HepG2 (cell line): ENCODE measurements around the gene RPA1. TPM values are rescaled to one million over a fixed set of nuclear protein-coding genes. Genes with fewer than 3 reads are reported as not detected.

ENCODE experiments used
- CCAR2 ChIP-seq: fragments of 200-400 bp; formaldehyde crosslinking; optimal IDR thresholded peaks from 2 replicates; pipeline ENCODE3; 2018; ENCODE audit warnings: low read depth, mild to moderate bottlenecking, low read length, moderate library complexity
- DR1 ChIP-seq: sonication (generic); formaldehyde crosslinking; IDR thresholded peaks from 2 replicates; pipeline ENCODE4 v1.8.0; 2021; ENCODE audit warnings: mild to moderate bottlenecking, missing genetic modification reagents, inconsistent platforms
- HHEX ChIP-seq: IDR thresholded peaks from 2 replicates; pipeline ENCODE4 v1.6.1; 2016; ENCODE audit warnings: control low read depth
- HMGA1 ChIP-seq: sonication (generic); formaldehyde crosslinking; conservative IDR thresholded peaks from 2 replicates; pipeline ENCODE4 v1.4.0; 2020; ENCODE audit warnings: missing genetic modification reagents
- MBD4 ChIP-seq: IDR thresholded peaks from 2 replicates; pipeline ENCODE4 v1.6.1; 2012; ENCODE audit warnings: low read length, inconsistent platforms, borderline replicate concordance
- MED13 ChIP-seq: sonication (generic); formaldehyde crosslinking; IDR thresholded peaks from 2 replicates; pipeline ENCODE4 v1.5.0; 2020; ENCODE audit warnings: missing genetic modification reagents
- MIER2 ChIP-seq: IDR thresholded peaks from 2 replicates; pipeline ENCODE4 v1.6.1; 2016; ENCODE audit warnings: missing biosample characterization, missing genetic modification reagents
- MXI1 ChIP-seq: IDR thresholded peaks from 3 replicates; pipeline ENCODE4 v1.6.1; 2012; ENCODE audit warnings: low read depth, low read length, inconsistent platforms, borderline replicate concordance
- NR1H2 ChIP-seq: sonication (generic); formaldehyde crosslinking; IDR thresholded peaks from 2 replicates; pipeline ENCODE4 v1.8.1; 2022; ENCODE audit warnings: low read depth, missing genetic modification reagents, borderline replicate concordance
- ONECUT2 ChIP-seq: sonication (generic); formaldehyde crosslinking; IDR thresholded peaks from 2 replicates; pipeline ENCODE4 v1.4.0; 2020; ENCODE audit warnings: missing genetic modification reagents
- RAD21 ChIP-seq: fragments of 450-650 bp; formaldehyde crosslinking; IDR thresholded peaks from 2 replicates; pipeline ENCODE4 v1.5.0; 2020; ENCODE audit warnings: mild to moderate bottlenecking
- SETDB1 ChIP-seq: sonication (generic); formaldehyde crosslinking; IDR thresholded peaks from 2 replicates; pipeline ENCODE4 v1.5.1; 2020; ENCODE audit warnings: missing genetic modification reagents, mild to moderate bottlenecking, borderline replicate concordance
- SOX6 ChIP-seq, 2 experiments: fragments of 450-650 bp in 1 of 2; sonication (generic) in 1 of 2; formaldehyde crosslinking in 1 of 2; IDR thresholded peaks; 2 replicates each; pipeline versions ENCODE4 v1.4.0 to v1.6.1; 2017 to 2020; ENCODE audit warnings: antibody characterized with exemption in 1 of 2, mild to moderate bottlenecking in 1 of 2, missing genetic modification reagents in 1 of 2
- SP1 ChIP-seq, 2 experiments: fragments of 450-650 bp in 1 of 2; sonication (generic) in 1 of 2; formaldehyde crosslinking in 1 of 2; IDR thresholded peaks; 2 replicates each; pipeline versions ENCODE4 v1.4.0 to v1.6.1; 2016 to 2020; ENCODE audit warnings: missing genetic modification reagents in 1 of 2
- ZNF331 ChIP-seq: sonication (generic); formaldehyde crosslinking; IDR thresholded peaks from 2 replicates; pipeline ENCODE4 v1.4.0; 2020; ENCODE audit warnings: missing genetic modification reagents
- ZNF382 ChIP-seq: sonication (generic); formaldehyde crosslinking; IDR thresholded peaks from 2 replicates; pipeline ENCODE4 v1.5.0; 2020; ENCODE audit warnings: missing genetic modification reagents, mild to moderate bottlenecking, borderline replicate concordance
- ZNF510 ChIP-seq: sonication (generic); formaldehyde crosslinking; IDR thresholded peaks from 2 replicates; pipeline ENCODE4 v1.4.0; 2020; ENCODE audit warnings: low read depth, mild to moderate bottlenecking, missing genetic modification reagents
- ZNF549 ChIP-seq: sonication (generic); formaldehyde crosslinking; IDR thresholded peaks from 2 replicates; pipeline ENCODE4 v1.5.0; 2020; ENCODE audit warnings: missing genetic modification reagents
- ZNF674 ChIP-seq: sonication (generic); formaldehyde crosslinking; IDR thresholded peaks from 2 replicates; pipeline ENCODE4 v1.5.0; 2020; ENCODE audit warnings: low read depth, mild to moderate bottlenecking, missing genetic modification reagents
- polyA plus RNA-seq, 8 experiments: library from polyadenylated mRNA; depleted of rRNA in 3 of 8; stranded (reverse) in 7 of 8; unstranded in 1 of 8; fragments of >200 nt; fragmentation: Illumina TruSeq in 4 of 8; extraction: Trizol in 4 of 8; gene quantifications; 2 replicates each; pipeline versions ENCODE4 v1.2.1 to v1.2.3, GENCODE V29; 2011 to 2016; ENCODE audit warnings: low read depth in 4 of 8, missing spikeins in 1 of 8, mixed read lengths in 1 of 8; ENCODE audit not compliant: insufficient read depth in 1 of 8
- total RNA-seq, 5 experiments: library from RNA; depleted of rRNA; stranded (reverse); fragments of >200 nt; fragmentation: Illumina TruSeq; extraction: Trizol; gene quantifications; 2 replicates each; pipeline ENCODE4 v1.2.3, GENCODE V29; 2016; ENCODE audit warnings: low read depth in 1 of 5
- TF ChIP-seq, protein P1 (sequence below): sonication (generic); formaldehyde crosslinking; IDR thresholded peaks from 2 replicates; pipeline ENCODE4 v1.8.0; 2022; ENCODE audit warnings: mild to moderate bottlenecking, missing genetic modification reagents, borderline replicate concordance
- TF ChIP-seq, protein P2 (sequence below): sonication (generic); formaldehyde crosslinking; IDR thresholded peaks from 2 replicates; pipeline ENCODE4 v1.8.0; 2022; ENCODE audit warnings: mild to moderate bottlenecking, missing genetic modification reagents
- TF ChIP-seq, protein P3 (sequence below): sonication (generic); formaldehyde crosslinking; conservative IDR thresholded peaks from 2 replicates; pipeline ENCODE4 v1.8.0; 2022; ENCODE audit warnings: low read depth, missing genetic modification reagents
- TF ChIP-seq, protein P4 (sequence below): sonication (generic); formaldehyde crosslinking; IDR thresholded peaks from 2 replicates; pipeline ENCODE4; 2020; ENCODE audit warnings: missing genetic modification reagents, mild to moderate bottlenecking, borderline replicate concordance

Gene RPA1
- total and polyA plus RNA-seq, 2 of the 13 experiments (the other 11 are each of a cell fraction or from before 2014, with no cell fraction given) = 13.9 to 37.6 TPM

DNA sequence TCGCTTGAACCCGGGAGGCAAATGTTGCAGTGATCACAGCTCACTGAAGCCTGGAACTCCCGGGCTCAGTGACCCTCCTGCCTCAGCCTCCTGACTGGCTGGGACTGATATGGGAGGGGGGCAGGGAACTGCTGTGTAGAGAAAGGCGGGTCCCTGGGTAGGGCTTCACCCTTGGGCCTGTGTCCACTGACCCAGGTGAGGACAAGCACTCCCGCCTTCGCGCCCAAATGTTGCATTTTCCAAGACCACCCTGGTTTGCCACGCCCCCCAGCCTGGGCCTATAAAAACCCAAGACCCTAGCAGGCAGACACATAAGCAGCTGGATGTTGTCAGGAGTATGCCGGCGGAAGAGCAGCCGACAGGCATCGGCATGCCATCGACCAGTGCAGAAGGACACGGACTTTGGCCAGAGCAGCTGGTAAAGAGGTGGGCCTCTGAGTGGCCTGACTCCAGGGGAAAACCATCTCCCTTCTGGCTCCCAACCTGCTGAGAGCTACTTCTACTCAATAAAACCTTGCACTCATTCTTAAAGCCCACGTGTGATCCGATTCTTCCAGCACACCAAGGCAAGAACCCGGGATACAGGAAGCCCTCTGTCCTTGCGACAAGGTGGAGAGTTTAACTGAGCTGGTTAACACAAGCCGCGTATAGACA, 19.2 kb upstream of the RPA1 start (continued):
- no peak for TF ChIP-seq ZNF510
- peak; percentile 95 for TF ChIP-seq ONECUT2 (CRISPR knock-in tag)
- peak; percentile 67; the same call in 1 of the 2 replicates for TF ChIP-seq DR1 (CRISPR knock-in tag)
- TF ChIP-seq, protein P1, sequence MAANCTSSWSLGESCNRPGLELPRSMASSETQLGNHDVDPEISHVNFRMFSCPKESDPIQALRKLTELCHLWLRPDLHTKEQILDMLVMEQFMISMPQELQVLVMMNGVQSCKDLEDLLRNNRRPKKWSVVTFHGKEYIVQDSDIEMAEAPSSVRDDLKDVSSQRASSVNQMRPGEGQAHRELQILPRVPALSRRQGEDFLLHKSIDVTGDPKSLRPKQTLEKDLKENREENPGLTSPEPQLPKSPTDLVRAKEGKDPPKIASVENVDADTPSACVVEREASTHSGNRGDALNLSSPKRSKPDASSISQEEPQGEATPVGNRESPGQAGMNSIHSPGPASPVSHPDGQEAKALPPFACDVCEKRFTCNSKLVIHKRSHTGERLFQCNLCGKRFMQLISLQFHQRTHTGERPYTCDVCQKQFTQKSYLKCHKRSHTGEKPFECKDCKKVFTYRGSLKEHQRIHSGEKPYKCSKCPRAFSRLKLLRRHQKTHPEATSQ (CRISPR knock-in tag) = no peak
- 0 out of 2 replicates have a peak, but pooled peaks have one; percentile 13 for TF ChIP-seq HHEX (CRISPR knock-in tag)
- TF ChIP-seq RAD21 (CRISPR knock-in tag) = peak; percentile 19
- no peak for TF ChIP-seq ZNF382 (CRISPR knock-in tag)
- no peak for TF ChIP-seq MIER2 (CRISPR knock-in tag)
- TF ChIP-seq ZNF331 (CRISPR knock-in tag) = peak; percentile 78; the same call in 1 of the 2 replicates
- TF ChIP-seq, protein P2, sequence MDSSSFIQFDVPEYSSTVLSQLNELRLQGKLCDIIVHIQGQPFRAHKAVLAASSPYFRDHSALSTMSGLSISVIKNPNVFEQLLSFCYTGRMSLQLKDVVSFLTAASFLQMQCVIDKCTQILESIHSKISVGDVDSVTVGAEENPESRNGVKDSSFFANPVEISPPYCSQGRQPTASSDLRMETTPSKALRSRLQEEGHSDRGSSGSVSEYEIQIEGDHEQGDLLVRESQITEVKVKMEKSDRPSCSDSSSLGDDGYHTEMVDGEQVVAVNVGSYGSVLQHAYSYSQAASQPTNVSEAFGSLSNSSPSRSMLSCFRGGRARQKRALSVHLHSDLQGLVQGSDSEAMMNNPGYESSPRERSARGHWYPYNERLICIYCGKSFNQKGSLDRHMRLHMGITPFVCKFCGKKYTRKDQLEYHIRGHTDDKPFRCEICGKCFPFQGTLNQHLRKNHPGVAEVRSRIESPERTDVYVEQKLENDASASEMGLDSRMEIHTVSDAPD (CRISPR knock-in tag) = peak; percentile 71; the same call in 1 of the 2 replicates
- TF ChIP-seq, protein P3, sequence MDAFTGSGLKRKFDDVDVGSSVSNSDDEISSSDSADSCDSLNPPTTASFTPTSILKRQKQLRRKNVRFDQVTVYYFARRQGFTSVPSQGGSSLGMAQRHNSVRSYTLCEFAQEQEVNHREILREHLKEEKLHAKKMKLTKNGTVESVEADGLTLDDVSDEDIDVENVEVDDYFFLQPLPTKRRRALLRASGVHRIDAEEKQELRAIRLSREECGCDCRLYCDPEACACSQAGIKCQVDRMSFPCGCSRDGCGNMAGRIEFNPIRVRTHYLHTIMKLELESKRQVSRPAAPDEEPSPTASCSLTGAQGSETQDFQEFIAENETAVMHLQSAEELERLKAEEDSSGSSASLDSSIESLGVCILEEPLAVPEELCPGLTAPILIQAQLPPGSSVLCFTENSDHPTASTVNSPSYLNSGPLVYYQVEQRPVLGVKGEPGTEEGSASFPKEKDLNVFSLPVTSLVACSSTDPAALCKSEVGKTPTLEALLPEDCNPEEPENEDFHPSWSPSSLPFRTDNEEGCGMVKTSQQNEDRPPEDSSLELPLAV = no peak
- no peak for TF ChIP-seq MED13
- no peak for TF ChIP-seq ZNF674 (CRISPR knock-in tag)
- TF ChIP-seq MXI1 = peak; percentile 86; the same call in 2 of the 3 replicates
- no peak for TF ChIP-seq CCAR2
- TF ChIP-seq SETDB1 = no peak
- TF ChIP-seq MBD4 = no peak
- no peak for TF ChIP-seq NR1H2 (CRISPR knock-in tag)
- no peak for TF ChIP-seq ZNF549 (CRISPR knock-in tag)
- no peak for TF ChIP-seq SOX6 (IDR thresholded peaks at IDR 0.05)
- TF ChIP-seq SOX6 (CRISPR knock-in tag; IDR thresholded peaks at IDR 0.05) = peak; percentile 45
- TF ChIP-seq, protein P4, sequence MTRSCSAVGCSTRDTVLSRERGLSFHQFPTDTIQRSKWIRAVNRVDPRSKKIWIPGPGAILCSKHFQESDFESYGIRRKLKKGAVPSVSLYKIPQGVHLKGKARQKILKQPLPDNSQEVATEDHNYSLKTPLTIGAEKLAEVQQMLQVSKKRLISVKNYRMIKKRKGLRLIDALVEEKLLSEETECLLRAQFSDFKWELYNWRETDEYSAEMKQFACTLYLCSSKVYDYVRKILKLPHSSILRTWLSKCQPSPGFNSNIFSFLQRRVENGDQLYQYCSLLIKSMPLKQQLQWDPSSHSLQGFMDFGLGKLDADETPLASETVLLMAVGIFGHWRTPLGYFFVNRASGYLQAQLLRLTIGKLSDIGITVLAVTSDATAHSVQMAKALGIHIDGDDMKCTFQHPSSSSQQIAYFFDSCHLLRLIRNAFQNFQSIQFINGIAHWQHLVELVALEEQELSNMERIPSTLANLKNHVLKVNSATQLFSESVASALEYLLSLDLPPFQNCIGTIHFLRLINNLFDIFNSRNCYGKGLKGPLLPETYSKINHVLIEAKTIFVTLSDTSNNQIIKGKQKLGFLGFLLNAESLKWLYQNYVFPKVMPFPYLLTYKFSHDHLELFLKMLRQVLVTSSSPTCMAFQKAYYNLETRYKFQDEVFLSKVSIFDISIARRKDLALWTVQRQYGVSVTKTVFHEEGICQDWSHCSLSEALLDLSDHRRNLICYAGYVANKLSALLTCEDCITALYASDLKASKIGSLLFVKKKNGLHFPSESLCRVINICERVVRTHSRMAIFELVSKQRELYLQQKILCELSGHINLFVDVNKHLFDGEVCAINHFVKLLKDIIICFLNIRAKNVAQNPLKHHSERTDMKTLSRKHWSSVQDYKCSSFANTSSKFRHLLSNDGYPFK = peak; percentile 67; the same call in 1 of the 2 replicates
- no peak for TF ChIP-seq SP1 (IDR thresholded peaks at IDR 0.05)
- peak; percentile 67 for TF ChIP-seq SP1 (CRISPR knock-in tag; IDR thresholded peaks at IDR 0.05)
- TF ChIP-seq HMGA1 (CRISPR knock-in tag) = no peak
